Measurements from ENCODE around the gene NFATC4.
"Not testable (repeated sequence)": the region's sequence is repeated elsewhere in the genome, so short reads cannot be mapped to it uniquely, and the experiment has no call there.

NFATC4 gene

GRCh38 chr14:24368562-24369252 is 723 bp downstream of the NFATC4 start:
- peak; percentile 28 for DNase-seq

- no peak for DNase-seq
Measured at GRCh38 chr14:24369463-24369862, 1.5 kb downstream of the NFATC4 start.

GRCh38 chr14:24369907-24370687 is 2.1 kb downstream of the NFATC4 start:
- DNase-seq: no peak

- DNase-seq: no peak
Measured at GRCh38 chr14:24370748-24371147, 2.8 kb downstream of the NFATC4 start.

- DNase-seq: not testable (repeated sequence)
Measured at GRCh38 chr14:24371605-24372004, 3.6 kb downstream of the NFATC4 start.

GRCh38 chr14:24372701-24373416 is 4.9 kb downstream of the NFATC4 start:
- DNase-seq: no peak

- DNase-seq: no peak
Measured at GRCh38 chr14:24376448-24377070, 8.6 kb downstream of the NFATC4 start.

- no peak for DNase-seq
Measured at GRCh38 chr14:24377126-24377525, 9.1 kb downstream of the NFATC4 start.

- no peak for DNase-seq
Measured at GRCh38 chr14:24377657-24378056, 9.7 kb downstream of the NFATC4 start.

- no peak for DNase-seq
Measured at GRCh38 chr14:24378327-24378726, 10.3 kb downstream of the NFATC4 start.

GRCh38 chr14:24378981-24379906 is 11.3 kb downstream of the NFATC4 start:
- DNase-seq: no peak

GRCh38 chr14:24379907-24380730 is 12.1 kb downstream of the NFATC4 start:
- DNase-seq: no peak

- no peak for DNase-seq
Measured at GRCh38 chr14:24381363-24382063, 13.5 kb downstream of the NFATC4 start.

GRCh38 chr14:24382064-24382371 is 14.0 kb downstream of the NFATC4 start:
- no peak for DNase-seq

- no peak for DNase-seq
Measured at GRCh38 chr14:24384169-24384568, 16.2 kb downstream of the NFATC4 start.

- no peak for DNase-seq
Measured at GRCh38 chr14:24385524-24385923, 17.5 kb downstream of the NFATC4 start.

- DNase-seq: no peak
Measured at GRCh38 chr14:24387009-24387345, 19.0 kb downstream of the NFATC4 start.

GRCh38 chr14:24387579-24387978 is 19.6 kb downstream of the NFATC4 start:
- not testable (repeated sequence) for DNase-seq

GRCh38 chr14:24388474-24389179 is 20.6 kb downstream of the NFATC4 start:
- no peak for DNase-seq

GRCh38 chr14:24389226-24389848 is 21.4 kb downstream of the NFATC4 start:
- DNase-seq: no peak
